ENCODE data around the gene SYT8.

The SYT8 gene

DNA sequence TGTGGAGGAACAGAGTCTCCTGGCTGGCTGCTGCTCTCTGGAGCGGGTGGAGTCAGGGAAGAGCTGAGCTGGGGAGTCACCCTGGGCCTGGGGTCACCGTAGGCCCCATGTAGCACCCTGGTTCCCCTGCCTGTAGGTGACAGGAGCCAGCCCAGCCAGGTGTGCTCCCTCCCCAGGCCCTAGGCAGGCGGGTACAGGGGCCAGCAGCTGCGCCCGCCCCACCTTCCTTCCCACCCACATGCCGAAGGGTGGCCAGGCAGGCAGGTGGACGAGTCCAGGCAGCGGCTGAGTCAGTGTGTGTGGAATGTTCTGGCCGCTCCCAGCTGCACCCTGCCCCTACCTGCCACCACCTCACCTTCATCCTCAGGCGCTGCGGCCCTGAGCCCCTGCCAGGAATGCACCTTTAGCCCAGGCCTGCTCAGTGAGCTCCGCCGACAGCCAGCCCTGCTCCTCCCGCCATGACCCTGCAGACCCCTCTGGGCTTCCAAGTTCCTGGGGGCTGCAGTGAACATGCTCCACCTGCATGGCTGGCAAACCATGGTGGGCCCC, 654 bp upstream of the SYT8 start:
- DNase-seq: no peak

- DNase-seq: no peak
These were observed 851 bp downstream of the SYT8 start for GRCh38 chr11:1835671-1836010.

- DNase-seq: no peak
These were observed 1.5 kb downstream of the SYT8 start for GRCh38 chr11:1836011-1836945.

- DNase-seq: no peak
These were observed 2.6 kb downstream of the SYT8 start for GRCh38 chr11:1837171-1838076.

DNA sequence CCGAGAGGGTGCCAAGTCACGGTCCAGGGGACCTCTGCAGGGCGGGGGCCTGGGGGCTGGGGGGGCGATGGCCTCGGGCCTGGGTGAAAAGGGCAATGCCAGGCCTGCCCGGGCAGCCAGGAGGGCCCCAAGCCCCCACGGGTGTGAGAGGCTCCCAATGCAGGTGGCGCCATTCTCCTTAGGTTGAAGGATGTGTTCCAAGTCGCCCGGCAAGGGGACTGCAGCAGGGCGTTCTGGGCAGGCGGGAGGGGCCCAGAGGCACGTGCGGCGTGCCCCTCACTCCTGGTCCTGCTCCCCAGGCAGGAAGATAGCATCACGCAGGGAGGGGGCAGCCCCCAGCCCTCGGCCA, 3.3 kb downstream of the SYT8 start:
- DNase-seq: no peak

DNA sequence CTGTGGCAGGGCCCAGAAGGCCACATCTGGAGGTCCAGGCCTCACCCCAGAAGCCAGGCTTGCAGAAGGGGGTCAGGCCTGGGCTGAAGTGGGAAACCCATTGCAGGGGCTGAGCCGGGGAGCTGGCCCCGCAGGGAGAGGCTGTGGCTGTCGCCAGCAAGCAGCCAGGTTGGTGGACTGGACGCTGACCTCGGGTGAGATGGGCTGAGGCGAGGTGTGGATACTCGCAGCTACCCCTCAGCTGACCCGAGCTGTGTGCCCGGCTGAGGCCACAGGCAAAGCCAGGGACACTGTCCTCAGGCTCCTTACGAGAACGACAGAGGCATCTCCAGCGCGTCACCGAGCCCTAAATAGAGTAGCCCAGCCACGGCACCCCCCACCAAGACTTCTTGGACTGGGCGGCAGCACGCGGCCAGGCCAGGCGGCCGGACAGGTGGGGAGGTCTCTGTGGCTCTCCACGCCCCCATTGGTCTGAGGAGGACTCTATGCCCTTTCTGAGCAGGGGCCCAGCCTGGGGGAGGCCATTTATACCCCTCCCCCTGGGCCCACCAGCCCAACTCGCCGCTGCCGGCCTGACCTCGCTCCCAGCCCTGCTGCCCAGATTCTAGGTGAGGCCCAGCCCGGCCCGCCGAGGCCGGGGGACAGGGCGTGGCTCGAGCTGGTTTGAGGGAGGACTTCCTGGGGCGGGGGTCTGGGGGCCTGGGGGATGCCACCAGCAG, 3.8 kb downstream of the SYT8 start, which contains the start of gene TNNI2:
TSS of gene TNNI2 (plus strand) at position 556 of the 719 bp plus-strand sequence. CDS start 716 bp downstream, outside the sequence.
- no peak for DNase-seq

- DNase-seq: no peak
These were observed 4.6 kb downstream of the SYT8 start for GRCh38 chr11:1839204-1839923.

DNA sequence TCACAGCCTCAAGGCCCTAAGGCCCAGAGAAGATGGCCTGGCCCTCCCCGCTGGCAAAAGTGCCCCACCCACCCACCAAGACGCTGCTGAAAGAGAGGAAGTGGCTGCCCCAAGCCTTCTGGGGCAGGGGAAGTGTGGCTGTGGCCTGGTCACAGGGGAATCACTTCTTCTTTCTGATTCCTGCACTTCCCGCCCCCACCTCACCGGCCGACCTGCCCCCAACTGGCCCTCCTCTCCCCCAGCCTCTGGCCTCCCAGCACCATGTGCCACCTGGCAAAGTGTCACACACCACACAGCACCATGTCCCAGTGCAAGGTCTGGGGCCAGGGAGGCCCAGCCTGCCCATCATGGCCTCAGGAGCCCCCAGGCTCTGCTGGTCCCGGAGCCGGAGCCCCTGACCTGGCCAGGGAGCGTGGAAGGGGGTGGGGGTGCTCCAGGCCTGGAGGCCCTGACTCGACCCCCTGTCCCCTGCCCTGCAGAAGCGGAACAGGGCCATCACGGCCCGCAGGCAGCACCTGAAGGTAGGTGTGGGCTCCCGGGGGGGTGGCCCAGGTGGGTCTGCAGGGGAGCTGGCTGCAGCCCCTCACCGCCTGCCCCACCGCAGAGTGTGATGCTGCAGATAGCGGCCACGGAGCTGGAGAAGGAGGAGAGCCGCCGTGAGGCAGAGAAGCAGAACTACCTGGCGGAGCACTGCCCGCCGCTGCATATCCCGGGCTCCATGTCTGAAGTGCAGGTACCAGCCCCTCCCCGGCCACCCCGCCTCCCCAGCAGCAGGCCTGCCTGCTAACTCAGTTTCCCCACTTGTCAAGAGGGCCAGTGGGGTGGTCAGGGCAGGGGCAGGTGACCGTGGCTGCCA, 5.4 kb downstream of the SYT8 start:
- no peak for DNase-seq

GRCh38 chr11:1840780-1841480, 6.1 kb downstream of the SYT8 start:
- no peak for DNase-seq

DNA sequence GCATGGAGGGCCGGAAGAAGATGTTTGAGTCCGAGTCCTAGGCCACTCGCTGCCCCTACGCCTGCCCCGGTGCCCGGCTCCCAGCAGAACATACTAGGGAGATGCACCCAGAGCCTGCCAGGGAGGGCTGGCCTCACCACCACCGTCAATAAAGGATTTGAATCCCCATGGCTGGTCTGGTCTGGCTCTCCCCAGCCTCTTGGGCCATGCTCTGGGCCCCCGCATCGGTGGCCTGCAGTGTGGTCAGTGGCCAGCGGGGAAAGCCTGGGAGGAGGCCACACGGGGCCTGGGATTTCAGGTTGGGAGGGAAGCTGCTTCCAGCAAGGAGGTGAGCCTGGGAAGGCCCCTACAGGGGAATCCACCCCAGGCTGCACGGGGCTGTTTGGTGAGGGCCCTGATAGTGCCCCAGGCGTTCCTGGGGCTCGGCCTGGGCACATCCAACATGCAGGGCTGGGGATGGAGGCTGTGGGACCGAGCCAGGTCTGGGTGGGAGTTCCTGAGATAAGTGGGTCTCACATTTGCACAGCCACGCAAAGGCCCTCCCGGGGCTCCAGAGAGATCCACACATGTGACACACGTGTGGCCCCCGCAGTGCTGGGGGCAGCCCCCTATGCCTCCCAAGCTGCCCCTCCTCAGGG, 6.8 kb downstream of the SYT8 start:
- no peak for DNase-seq

GRCh38 chr11:1842149-1843097, 7.6 kb downstream of the SYT8 start:
- DNase-seq: no peak

DNA sequence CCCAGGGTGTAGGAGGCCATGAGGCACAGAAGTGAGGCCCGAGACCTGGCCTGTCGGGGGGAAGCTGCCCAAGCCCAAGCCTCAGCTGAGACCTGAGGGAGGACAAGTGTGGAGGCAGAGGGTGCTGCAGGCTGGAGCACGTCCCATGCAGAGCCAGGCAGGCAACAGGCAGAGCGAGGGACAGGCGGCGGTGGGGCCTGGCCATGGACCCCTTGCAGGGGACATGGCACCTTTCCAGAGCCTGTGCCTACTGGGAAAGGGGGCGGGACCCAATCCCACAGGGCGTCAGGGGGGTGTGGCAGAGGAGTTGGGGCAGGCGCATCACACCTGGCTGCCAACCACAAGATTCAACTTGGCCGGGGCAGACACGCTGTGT, 8.3 kb downstream of the SYT8 start:
- no peak for DNase-seq

DNA sequence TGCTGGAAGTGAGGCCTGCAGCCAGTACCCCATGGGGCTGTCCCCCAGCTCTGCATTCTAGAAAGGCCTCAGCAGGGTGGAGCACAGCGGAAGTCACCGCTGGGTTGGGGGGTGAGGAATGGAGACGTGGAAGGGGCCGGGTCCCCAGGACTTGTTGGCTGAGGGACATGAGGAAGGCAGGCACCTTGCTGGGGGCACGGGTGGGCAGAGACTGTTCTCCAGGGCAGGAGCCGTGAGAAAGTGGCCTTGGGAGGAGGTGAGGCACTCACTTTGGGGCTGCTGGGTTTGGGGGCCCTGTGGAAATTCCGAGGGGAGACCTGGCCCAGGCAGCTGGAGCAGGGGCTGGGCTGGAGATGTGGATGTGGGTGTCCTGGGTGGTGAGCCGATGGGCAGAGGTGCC, 9.0 kb downstream of the SYT8 start:
- DNase-seq: no peak

- DNase-seq: no peak
These were observed 9.7 kb downstream of the SYT8 start for GRCh38 chr11:1844221-1845094.

DNA sequence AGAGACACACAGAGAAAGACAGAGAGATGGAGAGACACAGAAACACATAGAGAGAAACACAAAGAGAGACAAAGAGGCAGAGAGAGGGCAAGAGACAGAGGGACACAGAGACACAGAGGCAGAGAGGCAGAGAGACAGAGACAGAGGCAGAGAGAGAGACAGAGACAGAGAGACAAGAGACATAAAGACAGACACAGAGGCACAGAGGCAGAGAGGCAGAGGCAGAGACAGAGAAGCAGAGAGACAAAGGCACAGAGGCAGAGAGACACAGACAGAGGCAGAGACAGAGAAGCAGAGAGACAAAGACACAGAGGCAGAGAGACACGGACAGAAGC, 10.3 kb downstream of the SYT8 start:
- no peak for DNase-seq

GRCh38 chr11:1845561-1846452, 11.0 kb downstream of the SYT8 start:
- DNase-seq: no peak

DNA sequence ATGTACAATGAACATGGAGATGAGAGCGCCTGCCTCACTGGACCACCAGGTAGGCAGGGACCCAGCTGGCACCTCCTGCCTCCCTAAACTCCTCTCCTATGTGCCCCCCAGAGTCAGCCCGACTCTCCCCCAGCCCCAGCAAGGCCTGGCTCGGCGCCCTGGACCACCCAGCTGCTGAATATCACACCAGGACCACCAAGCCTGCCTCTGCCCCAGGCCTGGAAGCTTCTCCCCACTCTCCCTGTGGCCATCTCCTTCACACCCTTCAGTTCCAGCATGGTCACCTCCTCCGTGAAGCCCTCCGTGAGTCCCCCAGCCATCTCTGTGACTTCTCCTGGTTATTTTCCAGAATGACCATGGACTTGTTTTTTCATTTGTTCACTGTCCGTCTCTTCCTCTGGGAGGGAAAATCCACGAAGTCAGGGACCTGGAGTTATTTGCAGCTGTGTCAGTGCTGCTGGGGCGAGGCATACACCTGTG, 11.7 kb downstream of the SYT8 start:
- no peak for DNase-seq
